ENCODE data around the gene FILIP1. TPM values are rescaled to one million over a fixed set of nuclear protein-coding genes. Genes with fewer than 3 reads are reported as not detected.

FILIP1 gene
- total RNA-seq, 1 experiment from 2014 or later, result not detected

GRCh38 chr6:75243333-75244062 lies 250.1 kb downstream of the FILIP1 start, which contains the start of gene COX7A2:
COX7A2 (minus strand) TSS chr6:75243801; CDS start chr6:75243734, 67 bp downstream.
- in situ Hi-C loops (cut with HindIII; ENCODE audit: low pct_unique_long_range_greater_than_20kb, low sequenced_read_pairs), result no loop called here
- peak; percentile 97 for DNase-seq (ENCODE audit: low read depth, low spot score)

Small RNA genes within 50 kb of the gene (small RNA-seq; reads per million reads assigned to genes)
- gene MIR4463, result 0 reads per million in 2 experiments
- 0 to 0.12 reads per million in 2 experiments for gene RF00012
- 0 to 0.10 reads per million in 2 experiments for gene RNU1-34P

Other genes with a start within 250 kb of the FILIP1 start
- gene COX7A2, start 250.0 kb downstream of the FILIP1 start, total RNA-seq (2014; rRNA removed; shearing (Covaris generic)), result 271 and 303 TPM in 2 replicates
- 58.0 and 62.1 TPM in 2 replicates for gene TMEM30A, start 209.0 kb downstream of the FILIP1 start, total RNA-seq (2014; rRNA removed; shearing (Covaris generic))
- gene SENP6, start 108.1 kb upstream of the FILIP1 start, total RNA-seq (2014; rRNA removed; shearing (Covaris generic)), result 67.4 and 72.8 TPM in 2 replicates

Data from SK-MEL-5 (cell line).